Endothelial cell of umbilical vein (primary cell): Measurements from ENCODE around the gene C1RL. TPM values are rescaled to one million over a fixed set of nuclear protein-coding genes. Genes with fewer than 3 reads are reported as not detected.

Experiments
- BruUV-seq: library from RNA; stranded (reverse); fragments of 400-500 nt; replicated peaks from 2 replicates; lab custom pipeline; 2021; lab: Mats Ljungman, UMichigan
- CTCF ChIA-PET: fragments of 300-600, 350-600 bp; sonication (Branson Sonifier 250); formaldehyde crosslinking; loops from one replicate; lab custom pipeline; 2021; ENCODE audit warnings: antibody characterized with exemption, inconsistent platforms; lab: Charles Lee
- POLR2A ChIA-PET: fragments of 300-600, 350-600 bp; sonication (Branson Sonifier 250); formaldehyde crosslinking; loops from one replicate; lab custom pipeline; 2021; ENCODE audit warnings: antibody characterized with exemption, inconsistent platforms; lab: Charles Lee
- DNase-seq: peaks from one replicate; pipeline ENCODE4 v3.0.0-alpha.2; 2011; ENCODE audit warnings: low read depth, low spot score
- FAIRE-seq: peaks from 2 replicates; lab custom pipeline; 2011; peaks lifted over from hg19 to GRCh38; lab: Jason Lieb, UNC
- H2AFZ ChIP-seq: 2 replicates; pipeline ENCODE4 v1.6.0; 2012; ENCODE audit warnings: low read depth, low read length, control low read depth, inconsistent platforms
- H3K27ac ChIP-seq: 2 replicates; pipeline ENCODE4 v1.5.1; 2011; ENCODE audit warnings: low read depth, mild to moderate bottlenecking, control low read depth, low read length, moderate library complexity; ENCODE audit not compliant: insufficient read depth
- H3K27me3 ChIP-seq, 2 experiments: 2 replicates each; pipeline versions ENCODE4 v1.6.0 to v1.6.1; 2011; ENCODE audit warnings: low read length in 2 of 2, mixed read lengths in 1 of 2; ENCODE audit not compliant: control insufficient read depth in 2 of 2, insufficient read depth in 2 of 2
- H3K36me3 ChIP-seq, 2 experiments: 2 replicates in 1 of 2; 3 replicates in 1 of 2; pipeline ENCODE4 v1.5.1; 2011; ENCODE audit warnings: low read length in 2 of 2, mild to moderate bottlenecking in 1 of 2, moderate library complexity in 1 of 2; ENCODE audit not compliant: control insufficient read depth in 2 of 2, insufficient read depth in 2 of 2; ENCODE audit errors: extremely low read depth in 1 of 2
- H3K4me1 ChIP-seq: 3 replicates; pipeline ENCODE4 v1.5.1; 2011; ENCODE audit warnings: mild to moderate bottlenecking, low read length; ENCODE audit not compliant: control insufficient read depth, insufficient read depth; ENCODE audit errors: extremely low read depth
- H3K4me2 ChIP-seq: 2 replicates; pipeline ENCODE4 v1.6.1; 2011; ENCODE audit warnings: low read length, control low read depth, mixed read lengths; ENCODE audit not compliant: insufficient read depth
- H3K4me3 ChIP-seq, 3 experiments: fragments of 200-600 bp in 1 of 3; sonication (generic), shearing (Covaris generic) in 1 of 3; replicated peaks in 1 of 3; 2 replicates each; pipeline ENCODE4 v1.5.1; 2011 to 2016; ENCODE audit warnings: control low read depth in 3 of 3, low read length in 3 of 3, mild to moderate bottlenecking in 2 of 3, inconsistent platforms in 1 of 3, low read depth in 1 of 3, moderate library complexity in 1 of 3; ENCODE audit not compliant: insufficient read depth in 1 of 3
- H3K79me2 ChIP-seq: 2 replicates; pipeline ENCODE4 v1.6.0; 2012; ENCODE audit warnings: low read length, inconsistent platforms; ENCODE audit not compliant: control insufficient read depth, insufficient read depth
- H3K9ac ChIP-seq: replicated peaks from 2 replicates; pipeline ENCODE3; 2011; ENCODE audit warnings: low read length, control low read depth; ENCODE audit not compliant: insufficient read depth; ENCODE audit errors: extremely low read depth
- H3K9me1 ChIP-seq: replicated peaks from 3 replicates; pipeline ENCODE4 v1.6.0; 2011; ENCODE audit warnings: mild to moderate bottlenecking, low read length; ENCODE audit not compliant: control insufficient read depth, insufficient read depth; ENCODE audit errors: extremely low read depth
- H3K9me3 ChIP-seq: replicated peaks from 2 replicates; pipeline ENCODE4 v1.5.1; 2012; ENCODE audit warnings: low read length, inconsistent platforms; ENCODE audit not compliant: control insufficient read depth, insufficient read depth
- H4K20me1 ChIP-seq: replicated peaks from 2 replicates; pipeline ENCODE3; 2011; ENCODE audit warnings: mild to moderate bottlenecking, low read length; ENCODE audit not compliant: control insufficient read depth, insufficient read depth; ENCODE audit errors: extremely low read depth
- EZH2 ChIP-seq: IDR thresholded peaks from 2 replicates; pipeline ENCODE4 v1.6.1; 2012; ENCODE audit warnings: borderline replicate concordance, low read depth, mild to moderate bottlenecking, moderate library complexity, low read length, inconsistent platforms; ENCODE audit not compliant: severe bottlenecking
- FOS ChIP-seq: IDR thresholded peaks from 2 replicates; pipeline ENCODE4 v1.6.1; 2011; ENCODE audit warnings: mild to moderate bottlenecking, low read length, moderate library complexity, borderline replicate concordance; ENCODE audit not compliant: insufficient read depth
- GATA2 ChIP-seq: IDR thresholded peaks from 2 replicates; pipeline ENCODE4 v1.7.0; 2011; ENCODE audit warnings: low read depth, mild to moderate bottlenecking, moderate library complexity, mixed read lengths, low read length; ENCODE audit not compliant: insufficient read length, insufficient read depth
- JUN ChIP-seq: IDR thresholded peaks from 2 replicates; pipeline ENCODE4 v1.6.1; 2011; ENCODE audit warnings: borderline replicate concordance, low read depth; ENCODE audit not compliant: insufficient read length, insufficient read depth
- MYC ChIP-seq: IDR thresholded peaks from one replicate; pipeline ENCODE4 v1.6.1; 2011; ENCODE audit warnings: mild to moderate bottlenecking, low read depth, low read length
- POLR2A ChIP-seq: IDR thresholded peaks from 2 replicates; pipeline ENCODE4 v1.6.1; 2012; ENCODE audit warnings: low read depth, mild to moderate bottlenecking, control low read depth, low read length
- POLR2AphosphoS5 ChIP-seq: IDR thresholded peaks from 2 replicates; pipeline ENCODE4 v1.6.1; 2012; ENCODE audit warnings: low read depth, mild to moderate bottlenecking, control low read depth, low read length, moderate library complexity; ENCODE audit not compliant: insufficient read depth
- dilution Hi-C: fragments of 300-500 bp; cut with MboI; formaldehyde crosslinking; loops from one replicate; pipeline ENCODE4 v1.15.0; 2019; ENCODE audit warnings: low sequenced_read_pairs; ENCODE audit not compliant: extremely low pct_ligation_motif_present
- intact Hi-C: fragments of 100-400 bp; cut with micrococcal nuclease; formaldehyde crosslinking; loops from one replicate; pipeline ENCODE4 v1.10.0; 2022
- polyA plus RNA-seq, 4 experiments: library from polyadenylated mRNA; depleted of rRNA in 3 of 4; stranded (reverse) in 3 of 4; unstranded in 1 of 4; fragments of >200 nt; gene quantifications; 2 replicates each; pipeline versions ENCODE4 v1.2.1 to v1.2.3, GENCODE V29; 2011 to 2012; ENCODE audit warnings: missing spikeins in 1 of 4
- total RNA-seq: library from RNA; stranded (reverse); gene quantifications from 2 replicates; pipeline ENCODE4 v1.2.3, GENCODE V29; 2021
- TF ChIP-seq, protein P1 (sequence below): IDR thresholded peaks from 2 replicates; pipeline ENCODE4 v1.6.1; 2011; ENCODE audit not compliant: insufficient read depth, insufficient read length
- TF ChIP-seq, protein P2 (sequence below), 2 donors: IDR thresholded peaks; 1 replicate in 1 of 2; 2 replicates in 1 of 2; pipeline ENCODE4 v1.5.1; 2011; ENCODE audit warnings: low read length in 2 of 2, mild to moderate bottlenecking in 2 of 2, moderate library complexity in 2 of 2, control low read depth in 1 of 2, inconsistent platforms in 1 of 2, low read depth in 1 of 2; ENCODE audit not compliant: insufficient read depth in 1 of 2; ENCODE audit errors: extremely low read depth in 1 of 2

Gene C1RL
- total and polyA plus RNA-seq, 2 donors (not counting 3 experiments of a cell fraction or from before 2014, with no cell fraction given) = 20.9 to 25.0 TPM

DNA sequence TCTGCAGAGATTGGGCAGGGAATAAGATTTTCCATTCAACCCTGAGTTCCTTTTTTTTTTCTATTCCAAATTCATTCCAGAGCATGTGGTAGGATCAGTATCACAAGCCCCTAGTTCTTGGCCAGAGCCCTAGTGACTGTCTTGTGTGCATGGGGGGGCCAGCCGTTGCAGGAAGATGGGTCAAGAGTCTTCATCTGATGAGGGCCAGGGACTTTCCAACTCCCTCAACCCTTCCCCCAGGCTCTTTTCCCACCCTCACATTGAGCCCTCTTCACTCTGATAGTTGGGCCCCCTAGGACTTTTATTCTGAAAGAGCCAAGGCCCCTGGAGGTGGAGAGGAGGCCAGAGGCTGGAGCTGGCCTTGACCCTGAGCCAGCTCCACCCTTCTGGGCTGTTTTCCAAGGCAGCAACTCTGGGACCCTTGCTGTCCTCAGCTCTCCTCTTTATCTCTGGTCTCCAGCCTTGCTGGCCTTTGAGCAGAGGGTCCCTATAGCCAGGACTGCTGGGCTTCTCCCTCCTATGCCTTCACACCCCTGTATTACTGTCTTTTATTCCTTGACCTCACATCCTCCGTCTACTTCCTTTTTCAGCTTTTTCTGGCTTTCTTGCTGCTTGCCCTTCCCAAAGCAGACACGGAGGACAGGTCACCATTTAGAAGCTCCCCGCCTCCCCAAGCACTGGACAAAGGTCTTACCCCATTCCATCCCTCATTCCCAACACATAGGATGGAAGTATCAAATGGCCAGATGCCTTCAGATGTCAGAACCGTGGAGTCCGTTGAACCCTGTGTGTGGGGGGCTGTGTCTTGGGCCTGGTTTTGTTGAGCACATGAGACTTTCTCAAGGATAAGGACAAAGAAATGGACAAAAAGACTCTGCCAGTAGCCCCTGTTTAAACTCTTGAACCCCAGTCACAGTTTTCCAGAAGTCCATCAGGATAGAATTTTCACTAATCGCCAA lies 14.1 kb upstream of the C1RL start:
- Histone ChIP-seq H2AFZ (no peak overlapping the region), H3K4me2 (peak overlapping the region; percentile 53), H3K9me3 (no peaks in the 10 kb centered on the region), H3K4me1 (peaks cover 22% of the 10 kb centered on the region), H3K27me3 (no peaks in the 10 kb centered on the region), H3K79me2 (no peaks in the 10 kb centered on the region), H3K9me1 (no peaks in the 10 kb centered on the region), H3K27ac (no peak overlapping the region), H3K36me3 (no peaks in the 10 kb centered on the region), H3K4me3 (no peak overlapping the region), H4K20me1 (no peaks in the 10 kb centered on the region), H3K9ac (no peak overlapping the region)
- ChIA-PET POLR2A (no interaction called here), CTCF (interaction anchor here (1.3 to 3.4 kb wide), 4 partner anchors 10 to 232 kb away, joined by 3 to 17 read pairs (median 4); no protein-coding TSS in a partner anchor)
- DNase-seq = peak; percentile 4
- BruUV-seq = no TSS peak
- dilution Hi-C loops = no loop called here
- TF ChIP-seq POLR2A = no peak
- TF ChIP-seq, protein P1, sequence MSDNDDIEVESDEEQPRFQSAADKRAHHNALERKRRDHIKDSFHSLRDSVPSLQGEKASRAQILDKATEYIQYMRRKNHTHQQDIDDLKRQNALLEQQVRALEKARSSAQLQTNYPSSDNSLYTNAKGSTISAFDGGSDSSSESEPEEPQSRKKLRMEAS = no peak
- TF ChIP-seq, protein P2, sequence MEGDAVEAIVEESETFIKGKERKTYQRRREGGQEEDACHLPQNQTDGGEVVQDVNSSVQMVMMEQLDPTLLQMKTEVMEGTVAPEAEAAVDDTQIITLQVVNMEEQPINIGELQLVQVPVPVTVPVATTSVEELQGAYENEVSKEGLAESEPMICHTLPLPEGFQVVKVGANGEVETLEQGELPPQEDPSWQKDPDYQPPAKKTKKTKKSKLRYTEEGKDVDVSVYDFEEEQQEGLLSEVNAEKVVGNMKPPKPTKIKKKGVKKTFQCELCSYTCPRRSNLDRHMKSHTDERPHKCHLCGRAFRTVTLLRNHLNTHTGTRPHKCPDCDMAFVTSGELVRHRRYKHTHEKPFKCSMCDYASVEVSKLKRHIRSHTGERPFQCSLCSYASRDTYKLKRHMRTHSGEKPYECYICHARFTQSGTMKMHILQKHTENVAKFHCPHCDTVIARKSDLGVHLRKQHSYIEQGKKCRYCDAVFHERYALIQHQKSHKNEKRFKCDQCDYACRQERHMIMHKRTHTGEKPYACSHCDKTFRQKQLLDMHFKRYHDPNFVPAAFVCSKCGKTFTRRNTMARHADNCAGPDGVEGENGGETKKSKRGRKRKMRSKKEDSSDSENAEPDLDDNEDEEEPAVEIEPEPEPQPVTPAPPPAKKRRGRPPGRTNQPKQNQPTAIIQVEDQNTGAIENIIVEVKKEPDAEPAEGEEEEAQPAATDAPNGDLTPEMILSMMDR (IDR thresholded peaks at IDR 0.05; ENCODE audit: extremely low read depth in 1 of 2, insufficient read depth in 1 of 2, low read depth in 1 of 2, low read length in 2 of 2) = no peak
- TF ChIP-seq EZH2 = no peak
- no peak for TF ChIP-seq FOS
- no peak for TF ChIP-seq MYC
- no peak for TF ChIP-seq JUN
- no peak for TF ChIP-seq POLR2AphosphoS5
- no peak for TF ChIP-seq GATA2
- intact Hi-C loops = no loop called here
- peak; percentile 49 for FAIRE-seq
